Islet of Langerhans (tissue), 1 donor: ENCODE measurements around the gene UBE4B.
"Not testable (repeated sequence)": the region's sequence is repeated elsewhere in the genome, so short reads cannot be mapped to it uniquely, and the experiment has no call there.

ENCODE experiments used
- FAIRE-seq: peaks from one replicate; lab custom pipeline; 2011; peaks lifted over from hg19 to GRCh38; lab: Jason Lieb, UNC

UBE4B gene

DNA sequence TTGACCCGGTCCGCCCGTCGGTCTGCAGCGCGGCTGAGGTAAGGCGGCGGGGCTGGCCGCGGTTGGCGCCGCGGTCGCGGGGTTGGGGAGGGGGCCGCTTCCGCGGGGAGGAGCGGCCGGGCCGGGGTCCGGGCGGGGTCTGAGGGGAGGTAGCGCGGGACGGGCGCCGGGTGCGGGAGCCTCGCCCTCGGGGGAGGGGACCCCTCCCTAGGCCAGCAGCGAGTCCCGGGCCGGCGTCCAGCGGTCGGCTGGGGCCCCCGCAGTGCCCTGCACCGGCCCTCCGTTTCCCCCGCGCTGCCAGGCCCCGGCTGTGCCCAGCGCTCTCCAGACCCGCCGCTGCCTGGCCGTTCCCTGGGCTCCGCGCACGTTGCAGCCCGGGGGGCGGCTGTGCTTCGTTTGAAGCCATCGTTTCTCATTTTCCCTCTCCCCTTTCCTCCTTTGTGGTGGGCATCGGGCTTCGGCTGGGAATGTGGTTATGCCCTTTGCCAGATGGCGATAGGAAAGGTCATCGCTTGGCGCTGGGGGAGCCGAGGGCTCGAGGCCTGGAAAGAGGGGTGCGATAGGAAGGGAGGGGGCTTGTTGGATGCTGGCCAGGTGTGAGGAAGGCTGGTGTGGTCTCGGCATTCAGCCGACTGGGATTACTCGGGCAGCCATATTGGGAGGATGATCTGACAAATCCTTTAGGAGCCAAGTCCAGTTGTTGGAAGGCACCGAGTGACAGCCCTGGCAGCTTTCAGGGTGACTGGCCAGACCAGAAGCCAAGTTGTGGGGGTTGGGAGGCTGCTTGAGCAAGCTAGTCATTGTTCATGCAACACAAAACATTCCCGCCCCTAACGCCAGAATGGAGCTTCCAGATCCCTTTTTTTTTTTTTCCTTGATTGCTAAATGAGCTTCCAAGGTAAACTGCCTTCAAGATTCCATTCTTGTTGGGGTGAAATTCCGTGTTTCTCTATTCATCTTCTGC is 178.4 kb downstream of the UBE4B start:
- no peak for FAIRE-seq

DNA sequence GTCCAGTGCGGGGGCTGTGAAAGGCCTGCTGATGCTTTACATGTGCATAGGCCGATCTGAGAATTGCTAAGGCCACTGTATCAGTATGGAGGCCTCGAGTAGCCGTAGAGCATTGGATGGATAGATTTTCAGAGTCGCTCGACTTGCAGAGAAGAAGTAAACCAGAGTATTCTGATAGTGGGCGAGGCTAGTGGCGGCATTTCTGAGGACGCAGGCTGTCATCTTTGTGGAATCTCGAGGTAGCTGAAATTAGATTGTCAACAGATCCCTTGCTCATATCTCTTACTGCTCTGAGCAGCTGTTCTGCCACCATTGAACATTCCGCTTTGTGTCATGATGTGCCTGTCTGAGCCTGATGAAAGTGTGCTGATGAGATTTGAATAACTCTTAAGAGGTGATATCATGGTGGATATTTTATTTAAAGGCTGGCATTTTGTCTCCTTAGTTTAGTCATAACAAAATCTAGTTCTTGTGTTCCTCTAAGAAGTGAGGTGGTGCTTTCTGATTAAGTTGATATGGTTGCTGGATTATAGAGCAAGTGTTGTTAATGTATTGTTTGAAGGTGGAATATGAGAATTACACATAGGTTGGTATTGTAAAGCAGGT is 179.2 kb downstream of the UBE4B start:
- no peak for FAIRE-seq

DNA sequence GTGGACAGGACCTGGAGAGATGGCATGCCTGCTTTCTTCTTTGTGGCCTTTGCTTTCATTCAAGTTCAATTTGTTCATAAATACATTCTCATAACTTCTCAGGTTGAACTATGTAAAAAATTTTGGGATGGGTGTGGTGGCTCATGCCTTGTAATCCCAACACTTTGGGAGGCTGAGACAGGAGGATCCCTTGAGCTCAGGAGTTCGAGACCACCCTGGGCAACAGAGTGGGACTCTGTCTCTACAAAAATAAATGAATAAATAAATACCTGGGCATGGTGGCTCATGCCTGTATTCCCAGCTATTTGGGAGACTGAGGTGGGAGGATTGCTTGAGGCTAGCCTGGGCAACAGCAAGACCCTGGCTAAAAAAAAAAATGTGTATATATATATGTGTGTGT is 179.7 kb downstream of the UBE4B start:
- no peak for FAIRE-seq

DNA sequence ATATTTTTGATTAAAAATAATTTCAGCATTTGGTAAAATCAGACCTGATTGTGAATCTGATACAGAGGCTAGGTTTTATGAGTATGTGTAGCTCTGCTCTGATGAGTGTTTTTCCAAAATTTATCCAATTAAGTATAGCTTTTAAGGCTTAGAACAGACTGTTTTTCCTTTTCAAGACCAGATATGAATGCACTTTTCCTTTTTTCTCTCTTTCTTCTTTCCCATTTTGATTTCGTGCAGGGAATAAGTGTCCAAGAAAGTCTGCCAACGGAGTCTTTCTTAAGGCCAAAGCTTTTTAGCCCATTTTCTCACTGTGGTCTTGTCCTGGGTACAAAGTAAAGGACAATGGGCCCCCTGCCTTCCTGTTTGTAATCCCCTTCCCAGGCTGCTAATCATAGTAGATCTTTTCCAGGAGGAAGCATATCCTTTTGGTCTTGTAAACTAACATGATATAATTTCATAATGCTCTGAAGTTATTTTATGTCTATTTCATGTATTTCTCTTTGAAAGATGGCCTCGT is 180.5 kb downstream of the UBE4B start:
- no peak for FAIRE-seq

- no peak for FAIRE-seq
These were observed 183.5 kb downstream of the UBE4B start for GRCh38 chr1:10216090-10216749.

- FAIRE-seq = no peak
These were observed 185.1 kb downstream of the UBE4B start for GRCh38 chr1:10217748-10218441.

GRCh38 chr1:10220200-10220599 is 187.4 kb downstream of the UBE4B start:
- FAIRE-seq = no peak

DNA sequence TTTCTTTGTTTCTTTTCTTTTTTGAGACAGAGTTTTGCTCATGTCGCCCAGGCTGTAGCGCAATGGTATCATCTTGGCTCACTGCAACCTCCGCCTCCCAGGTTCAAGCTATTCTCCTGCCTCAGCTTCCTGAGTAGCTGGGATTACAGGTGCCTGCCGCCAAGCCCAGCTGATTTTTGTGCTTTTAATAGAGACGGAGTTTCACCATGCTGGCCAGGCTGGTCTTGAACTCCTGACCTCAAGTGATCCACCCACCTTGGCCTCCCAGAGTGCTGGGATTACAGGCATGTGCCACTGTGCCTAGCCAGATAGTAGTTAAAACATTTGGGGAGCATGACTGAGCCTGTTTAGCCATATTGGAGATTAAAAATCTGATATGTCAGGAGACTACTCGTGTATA is 187.9 kb downstream of the UBE4B start:
- FAIRE-seq = not testable (repeated sequence)

DNA sequence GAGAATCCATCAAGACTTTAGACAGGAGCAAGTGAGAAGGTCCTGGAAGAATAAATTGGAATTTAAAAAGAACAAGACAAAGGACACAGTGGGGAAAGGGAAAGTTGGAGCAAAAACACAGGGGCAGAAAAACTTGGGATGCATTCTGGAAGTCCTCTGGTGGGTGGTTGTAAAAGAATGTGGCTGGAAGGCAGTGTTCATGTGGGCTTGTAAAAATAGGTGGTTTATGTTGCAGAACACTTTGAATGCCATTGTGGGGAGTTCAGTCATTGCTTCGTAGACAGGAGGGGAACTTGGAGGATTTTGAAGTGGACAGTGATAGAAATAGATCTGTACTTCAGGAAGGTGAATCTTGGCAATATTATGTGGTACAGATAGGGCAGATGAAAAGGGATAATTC is 192.8 kb downstream of the UBE4B start:
- FAIRE-seq = no peak

- FAIRE-seq = no peak
These were observed 195.8 kb downstream of the UBE4B start for GRCh38 chr1:10228528-10228927.

DNA sequence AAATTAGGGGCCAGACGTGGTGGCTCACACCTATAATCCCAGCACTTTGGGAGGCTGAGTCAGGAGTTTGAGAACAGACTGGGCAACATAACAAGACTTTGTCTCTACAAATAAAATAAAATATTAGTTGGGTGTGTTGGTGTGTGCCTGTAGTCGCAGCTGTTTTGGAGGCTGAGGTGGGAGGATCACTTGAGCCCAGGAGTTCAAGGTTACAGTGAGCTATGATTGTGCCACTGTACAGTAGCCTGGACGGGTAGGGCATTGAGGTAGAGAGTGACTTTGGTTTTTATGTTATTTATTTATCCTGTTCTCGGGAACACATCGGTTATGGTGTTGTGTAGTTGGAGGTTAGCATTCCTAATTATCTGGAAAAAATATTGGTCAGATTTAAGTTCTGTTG is 197.1 kb downstream of the UBE4B start:
- no peak for FAIRE-seq
